ENCODE results near the gene SGCE.

The SGCE gene

GRCh38 chr7:94562525-94562924 is 93.4 kb downstream of the SGCE start:
- no peak for DNase-seq

DNA sequence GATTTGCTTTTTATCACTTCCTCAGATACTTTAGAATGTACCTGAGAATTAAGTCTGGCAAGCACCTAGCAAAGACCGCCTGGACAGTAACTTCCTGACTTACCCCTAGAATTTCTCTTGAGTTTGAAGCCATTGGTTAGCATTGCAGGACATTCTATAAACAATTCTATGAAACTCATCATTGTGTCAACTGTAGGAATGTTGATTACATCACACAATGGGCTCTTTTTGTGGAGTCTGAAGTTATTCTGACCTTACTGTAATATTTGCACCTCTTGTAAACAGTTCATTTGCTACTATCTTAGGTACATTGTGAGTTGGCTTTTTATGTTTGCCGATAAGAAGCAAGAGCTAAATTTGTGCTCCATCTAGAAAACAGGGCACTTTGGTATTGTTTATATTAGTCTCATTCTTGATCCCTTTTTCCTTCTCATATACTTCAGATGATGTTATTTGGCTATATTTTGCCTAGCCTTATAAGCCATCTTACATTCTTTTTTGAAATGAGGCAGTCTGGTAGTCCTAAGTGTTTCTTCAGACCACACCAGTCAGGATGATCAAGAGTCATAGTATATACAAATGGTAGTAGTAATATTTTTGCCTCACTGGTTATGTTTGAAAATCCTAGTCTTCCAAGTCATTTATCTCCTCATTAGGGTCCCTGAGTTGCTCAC is 94.0 kb downstream of the SGCE start:
- no peak for DNase-seq

- no peak for DNase-seq
Observed at GRCh38 chr7:94559972-94560371, 96.0 kb downstream of the SGCE start.

DNA sequence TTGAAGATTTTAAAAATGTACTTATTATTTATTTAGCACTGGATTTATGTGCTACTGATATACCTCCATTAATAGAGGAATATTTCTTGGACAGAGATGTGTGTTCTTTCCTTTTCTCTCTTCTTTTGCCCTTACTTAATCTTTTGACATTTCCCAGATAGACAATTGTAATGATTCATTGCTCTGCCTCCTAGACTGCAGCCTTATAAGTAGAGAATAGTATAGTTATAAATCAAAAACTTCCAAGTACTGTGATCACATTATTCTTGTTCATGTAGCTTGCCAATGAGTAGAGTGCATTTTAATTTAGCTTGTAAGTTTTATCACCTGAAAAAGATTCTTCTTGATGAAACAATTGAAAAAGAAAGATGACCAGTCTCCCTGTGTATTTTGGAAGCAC is 98.7 kb downstream of the SGCE start:
- DNase-seq, result no peak

GRCh38 chr7:94556028-94556427 is 99.9 kb downstream of the SGCE start:
- DNase-seq, result no peak

DNA sequence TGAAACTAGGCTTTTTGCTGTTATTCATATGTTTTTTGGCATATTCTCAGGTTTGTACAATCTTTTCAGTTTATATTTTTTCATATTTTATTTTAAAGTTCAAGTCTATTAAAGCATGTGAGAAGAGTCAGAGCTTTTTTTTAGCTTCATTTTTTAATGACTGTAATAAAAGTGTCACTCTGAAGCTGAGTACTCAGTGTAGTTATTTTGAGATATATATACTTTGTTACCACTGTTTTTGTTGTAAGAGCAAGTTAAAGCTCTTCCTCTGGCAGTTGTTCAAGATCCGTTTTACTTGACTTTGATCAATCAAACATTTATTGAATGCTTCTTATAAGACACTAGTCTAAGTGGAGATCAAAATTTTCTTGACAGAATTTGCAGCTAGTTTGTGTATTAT is 108.8 kb downstream of the SGCE start:
- no peak for DNase-seq

DNA sequence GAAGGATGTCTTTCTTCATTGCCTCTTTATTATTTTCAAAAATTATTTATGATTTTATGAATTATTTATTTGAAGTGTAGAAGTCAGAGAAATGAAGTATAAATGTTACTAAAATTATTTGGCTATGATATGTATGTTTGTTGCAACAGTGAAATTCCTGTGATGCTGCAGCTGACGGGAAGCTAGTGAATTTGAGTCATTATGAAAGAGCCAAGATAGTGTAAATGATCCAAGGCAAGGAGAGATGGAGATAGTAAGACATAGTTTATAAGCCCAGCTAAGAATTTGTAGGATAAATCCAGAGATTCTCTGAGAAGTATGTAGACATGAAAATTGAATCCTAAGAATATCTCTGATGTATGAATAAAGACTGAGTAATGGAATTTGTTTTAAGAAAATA is 115.5 kb downstream of the SGCE start:
- DNase-seq, result no peak

All from NCI-H446 (cell line).